Peyer's patch (tissue), 4 donors: ENCODE results near the gene SYNPR.

Experiments
- POLR2A ChIP-seq, 2 donors: fragments of 450-650 bp; IDR thresholded peaks; one replicate each; pipeline ENCODE4 v1.5.1; 2017; ENCODE audit warnings: antibody characterized with exemption in 2 of 2, mild to moderate bottlenecking in 2 of 2, moderate library complexity in 2 of 2
- TF ChIP-seq, protein P1 (sequence below), 6 experiments: fragments of 450-650 bp in 4 of 6; fragments of 200-600 bp in 2 of 6; sonication (generic) in 1 of 6; IDR thresholded peaks; one replicate each; pipeline ENCODE4 v1.5.1; 2017 to 2019; ENCODE audit warnings: antibody characterized with exemption in 6 of 6, mild to moderate bottlenecking in 3 of 6, moderate library complexity in 1 of 6

GRCh38 chr3:63323766-63324165 lies 45.7 kb downstream of the SYNPR start:
- TF ChIP-seq, protein P1, sequence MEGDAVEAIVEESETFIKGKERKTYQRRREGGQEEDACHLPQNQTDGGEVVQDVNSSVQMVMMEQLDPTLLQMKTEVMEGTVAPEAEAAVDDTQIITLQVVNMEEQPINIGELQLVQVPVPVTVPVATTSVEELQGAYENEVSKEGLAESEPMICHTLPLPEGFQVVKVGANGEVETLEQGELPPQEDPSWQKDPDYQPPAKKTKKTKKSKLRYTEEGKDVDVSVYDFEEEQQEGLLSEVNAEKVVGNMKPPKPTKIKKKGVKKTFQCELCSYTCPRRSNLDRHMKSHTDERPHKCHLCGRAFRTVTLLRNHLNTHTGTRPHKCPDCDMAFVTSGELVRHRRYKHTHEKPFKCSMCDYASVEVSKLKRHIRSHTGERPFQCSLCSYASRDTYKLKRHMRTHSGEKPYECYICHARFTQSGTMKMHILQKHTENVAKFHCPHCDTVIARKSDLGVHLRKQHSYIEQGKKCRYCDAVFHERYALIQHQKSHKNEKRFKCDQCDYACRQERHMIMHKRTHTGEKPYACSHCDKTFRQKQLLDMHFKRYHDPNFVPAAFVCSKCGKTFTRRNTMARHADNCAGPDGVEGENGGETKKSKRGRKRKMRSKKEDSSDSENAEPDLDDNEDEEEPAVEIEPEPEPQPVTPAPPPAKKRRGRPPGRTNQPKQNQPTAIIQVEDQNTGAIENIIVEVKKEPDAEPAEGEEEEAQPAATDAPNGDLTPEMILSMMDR (IDR thresholded peaks at IDR 0.05): no peak
- no peak for TF ChIP-seq POLR2A (IDR thresholded peaks at IDR 0.05)
